Effector memory CD4-positive, alpha-beta T cell (primary cell): Measurements from ENCODE around the gene MRPL36.
"Not testable (repeated sequence)": the region's sequence is repeated elsewhere in the genome, so short reads cannot be mapped to it uniquely, and the experiment has no call there.

Source experiments
- DNase-seq, 3 donors: peaks; one replicate each; pipeline ENCODE4 v3.0.0-alpha.2; 2020
- H3K27ac ChIP-seq: 2 replicates; pipeline ENCODE4 v1.7.0; 2013; ENCODE audit warnings: mild to moderate bottlenecking, low read length, moderate library complexity; ENCODE audit not compliant: insufficient read depth, poor library complexity, severe bottlenecking
- H3K27me3 ChIP-seq: replicated peaks from 2 replicates; pipeline ENCODE4 v1.7.0; 2013; ENCODE audit warnings: mild to moderate bottlenecking, low read length; ENCODE audit not compliant: insufficient read depth, control insufficient read depth, poor library complexity, severe bottlenecking
- H3K36me3 ChIP-seq: 2 replicates; pipeline ENCODE4 v1.7.0; 2013; ENCODE audit warnings: mild to moderate bottlenecking, low read length, moderate library complexity; ENCODE audit not compliant: control insufficient read depth, insufficient read depth
- H3K4me1 ChIP-seq: 2 replicates; pipeline ENCODE4 v1.7.0; 2013; ENCODE audit warnings: low read length, mild to moderate bottlenecking; ENCODE audit not compliant: control insufficient read depth, insufficient read depth, poor library complexity, severe bottlenecking
- H3K4me3 ChIP-seq: 2 replicates; pipeline ENCODE4 v1.7.0; 2013; ENCODE audit warnings: low read length, low read depth, mild to moderate bottlenecking; ENCODE audit not compliant: insufficient read depth, poor library complexity, severe bottlenecking
- H3K9me3 ChIP-seq: 2 replicates; pipeline ENCODE4 v1.7.0; 2013; ENCODE audit warnings: mild to moderate bottlenecking, low read length, moderate library complexity; ENCODE audit not compliant: control insufficient read depth

The MRPL36 gene

DNA sequence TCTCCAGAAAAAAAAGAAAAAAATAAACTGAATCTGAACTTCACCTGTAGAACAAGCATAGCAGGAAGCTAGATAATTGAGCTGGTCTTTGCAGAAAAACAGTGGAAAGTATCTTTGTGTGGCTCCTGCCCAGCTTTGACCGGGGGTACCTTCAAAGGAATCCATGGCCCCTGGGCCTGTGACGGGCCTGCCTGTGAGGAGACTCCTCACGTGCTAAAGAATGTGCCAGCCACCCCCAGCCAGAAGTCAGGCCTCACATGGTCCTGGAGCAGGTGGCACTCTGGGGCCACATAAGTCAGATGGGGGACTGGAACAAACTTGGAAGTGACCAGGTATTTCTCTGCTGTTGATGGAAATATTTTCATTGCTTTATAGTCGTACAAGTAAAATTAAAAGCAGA, 5.7 kb upstream of the MRPL36 start:
- Histone ChIP-seq H3K4me1 (peaks cover 5% of the 10 kb centered on the region), H3K36me3 (peaks cover 72% of the 10 kb centered on the region), H3K4me3 (no peak overlapping the region), H3K9me3 (no peaks in the 10 kb centered on the region), H3K27me3 (no peaks in the 10 kb centered on the region), H3K27ac (no peak overlapping the region)
- no peak for DNase-seq

DNA sequence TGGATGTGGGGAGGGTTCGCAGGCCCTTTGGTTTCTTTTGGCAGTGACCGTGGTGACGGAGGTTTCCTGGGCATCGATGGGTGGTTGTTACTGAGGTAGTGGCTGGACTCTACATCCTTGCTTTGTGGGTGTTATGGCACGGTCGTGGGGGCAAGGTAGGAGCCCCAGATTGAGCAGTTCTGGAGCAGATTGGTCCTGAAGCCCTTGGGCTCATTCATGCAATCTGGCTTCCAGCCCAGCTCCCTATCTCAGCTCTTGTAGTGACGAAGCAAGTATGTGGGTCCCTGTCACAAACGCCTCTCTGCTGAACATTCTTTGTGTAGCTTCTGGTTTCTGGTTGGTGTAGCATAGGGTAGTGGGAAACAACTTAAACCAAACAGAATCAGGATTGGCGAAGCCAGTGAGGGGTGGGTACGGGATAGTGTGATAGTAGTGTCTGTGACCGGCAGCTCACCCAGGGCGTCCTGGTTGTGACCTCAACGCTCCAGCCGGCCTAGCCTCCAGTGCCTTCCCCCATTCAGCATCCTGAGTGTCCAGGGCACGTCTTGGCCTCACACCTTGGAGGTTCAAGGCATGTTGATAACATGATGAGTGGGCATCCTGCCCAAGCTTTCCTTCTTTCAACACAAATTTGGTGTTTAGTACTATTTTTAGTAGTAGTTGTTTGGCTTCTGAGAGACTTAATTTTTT, 4.5 kb upstream of the MRPL36 start:
- no peak overlapping the region for H3K27ac ChIP-seq
- DNase-seq, result no peak
- H3K4me3 ChIP-seq, result no peak overlapping the region
- H3K4me1 ChIP-seq, result peaks cover 5% of the 10 kb centered on the region
- no peaks in the 10 kb centered on the region for H3K9me3 ChIP-seq
- peaks cover 61% of the 10 kb centered on the region for H3K36me3 ChIP-seq
- H3K27me3 ChIP-seq, result no peaks in the 10 kb centered on the region

DNA sequence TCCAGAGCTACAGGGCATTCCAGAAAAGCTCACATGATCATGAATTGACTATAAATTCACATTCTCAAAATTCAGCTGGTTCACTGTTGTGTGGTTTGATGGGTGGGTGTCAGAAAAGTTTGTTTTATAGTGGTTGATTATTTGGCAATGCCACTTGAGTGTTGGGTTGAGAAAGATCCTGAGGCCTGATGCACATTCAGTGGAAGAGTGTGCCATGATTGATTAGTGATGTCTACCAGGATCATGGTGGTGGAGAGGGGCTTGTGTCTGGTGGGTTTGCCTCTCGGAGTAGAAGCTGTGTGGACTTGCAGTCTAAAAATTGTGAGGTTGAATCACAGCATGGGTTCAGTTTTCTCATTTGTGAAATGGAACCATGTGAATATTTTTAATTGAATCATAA, 3.6 kb upstream of the MRPL36 start:
- no peaks in the 10 kb centered on the region for H3K27me3 ChIP-seq
- peaks cover 54% of the 10 kb centered on the region for H3K36me3 ChIP-seq
- no peak overlapping the region for H3K27ac ChIP-seq
- H3K4me3 ChIP-seq, result no peak overlapping the region
- H3K9me3 ChIP-seq, result no peaks in the 10 kb centered on the region
- H3K4me1 ChIP-seq, result peaks cover 13% of the 10 kb centered on the region
- DNase-seq, result no peak

DNA sequence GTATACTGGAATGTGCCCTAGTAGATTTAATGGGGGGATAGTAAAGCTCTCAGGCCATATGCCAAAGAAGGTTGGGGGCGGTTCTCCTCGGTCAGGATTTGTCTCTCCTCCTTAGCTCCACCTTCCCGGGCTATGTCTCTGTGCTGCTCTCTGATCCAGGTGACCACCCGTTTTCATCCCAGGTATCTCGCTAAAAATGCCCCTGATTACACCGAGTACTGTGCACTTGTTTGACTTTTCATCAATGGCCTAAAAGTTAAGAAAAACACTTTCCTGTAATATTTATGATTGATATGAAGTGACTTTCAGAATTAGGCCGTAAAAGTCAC, 2.3 kb upstream of the MRPL36 start:
- Histone ChIP-seq H3K36me3 (peaks cover 51% of the 10 kb centered on the region), H3K4me1 (peaks cover 13% of the 10 kb centered on the region), H3K9me3 (no peaks in the 10 kb centered on the region)

DNA sequence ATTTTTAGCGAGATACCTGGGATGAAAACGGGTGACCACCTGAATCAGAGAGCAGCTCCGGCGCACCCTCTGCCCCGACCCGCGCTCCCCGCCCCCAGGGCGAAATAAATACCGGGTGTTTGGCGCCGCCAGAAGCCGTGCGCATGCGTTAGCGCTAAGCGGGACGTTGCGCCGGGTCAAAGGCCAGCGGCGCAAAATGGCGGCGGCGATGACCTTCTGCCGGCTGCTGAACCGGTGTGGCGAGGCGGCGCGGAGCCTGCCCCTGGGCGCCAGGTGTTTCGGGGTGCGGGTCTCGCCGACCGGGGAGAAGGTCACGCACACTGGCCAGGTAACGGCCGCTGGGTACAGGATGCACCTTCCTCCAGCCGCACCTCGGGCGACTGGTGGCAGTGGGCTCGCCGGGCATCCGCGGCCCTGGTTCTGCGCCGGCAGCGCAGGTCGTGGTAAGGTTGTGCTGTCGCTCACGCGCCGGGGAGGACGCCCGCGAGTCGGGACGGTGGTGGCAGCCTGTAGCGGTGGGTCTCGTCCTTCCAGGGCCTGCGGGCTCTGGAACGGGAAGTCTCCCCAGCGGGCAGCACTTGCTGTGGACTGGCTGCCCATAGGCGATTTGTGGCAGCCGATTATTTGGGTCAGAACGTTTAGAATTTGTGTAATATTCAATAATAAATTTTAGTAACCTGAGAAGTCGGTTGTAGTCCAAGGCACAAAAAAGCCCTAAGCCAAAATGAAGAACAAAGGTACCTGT, 1.8 kb upstream of the MRPL36 start, which contains the start of gene NDUFS6:
Gene NDUFS6, plus strand, starts transcription at position 186 of the 745 bp plus-strand sequence. Its CDS starts 11 bp downstream, at position 197.
- Histone ChIP-seq H3K27me3 (no peaks in the 10 kb centered on the region), H3K27ac (peak within 1 kb of the TSS; percentile 82), H3K36me3 (peaks cover 46% of the 10 kb centered on the region), H3K9me3 (no peaks in the 10 kb centered on the region), H3K4me3 (peak within 1 kb of the TSS; percentile 60), H3K4me1 (peaks cover 13% of the 10 kb centered on the region)
- peak; percentile 55 to 72 (median 71) for DNase-seq

More for the DNA sequence above, 2.3 kb upstream of the MRPL36 start:
- no peaks in the 10 kb centered on the region for H3K27me3 ChIP-seq
- H3K4me3 ChIP-seq, result peak overlapping the region; percentile 60
- no peak for DNase-seq
- H3K27ac ChIP-seq, result peak overlapping the region; percentile 82

DNA sequence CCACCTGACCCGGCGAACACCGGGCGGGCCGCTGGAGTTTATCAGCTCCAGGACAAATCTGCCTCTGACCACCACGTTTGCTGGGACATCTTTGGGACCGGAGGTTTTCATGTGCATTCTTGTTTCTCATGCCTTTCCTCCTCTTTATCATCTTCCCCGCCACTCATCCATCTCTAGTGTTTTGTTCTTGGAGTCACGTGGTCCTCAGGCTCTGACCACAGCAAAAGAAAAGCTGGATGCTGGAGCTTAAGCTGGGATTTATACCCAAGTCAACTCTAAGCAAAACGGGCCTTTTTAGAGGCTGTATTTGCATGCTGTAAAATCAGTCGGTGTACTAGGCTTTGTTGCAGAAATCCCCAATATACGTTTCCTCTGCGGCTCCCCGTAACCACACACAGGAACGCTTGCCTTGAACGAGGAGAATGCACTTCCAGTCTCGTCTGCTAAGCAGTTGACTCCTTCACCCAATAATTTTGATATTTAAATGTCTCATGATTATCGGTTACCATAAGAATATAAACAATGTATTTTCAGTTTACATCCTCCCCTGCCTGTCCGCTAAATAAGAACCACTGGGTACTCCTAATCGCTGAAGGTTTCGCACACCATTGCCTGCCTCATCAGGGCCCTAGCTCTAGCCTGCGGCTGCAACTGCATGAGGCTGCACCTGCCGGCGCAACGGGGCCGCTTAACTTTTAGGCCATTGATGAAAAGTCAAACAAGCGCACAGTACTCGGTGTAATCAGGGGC, 1.0 kb upstream of the MRPL36 start:
- Histone ChIP-seq H3K27me3 (no peaks in the 10 kb centered on the region), H3K4me3 (peak overlapping the region; percentile 60), H3K36me3 (peaks cover 39% of the 10 kb centered on the region), H3K9me3 (no peaks in the 10 kb centered on the region), H3K4me1 (peaks cover 13% of the 10 kb centered on the region), H3K27ac (peak overlapping the region; percentile 82)
- peak; percentile 34 to 54 (median 52) for DNase-seq

DNA sequence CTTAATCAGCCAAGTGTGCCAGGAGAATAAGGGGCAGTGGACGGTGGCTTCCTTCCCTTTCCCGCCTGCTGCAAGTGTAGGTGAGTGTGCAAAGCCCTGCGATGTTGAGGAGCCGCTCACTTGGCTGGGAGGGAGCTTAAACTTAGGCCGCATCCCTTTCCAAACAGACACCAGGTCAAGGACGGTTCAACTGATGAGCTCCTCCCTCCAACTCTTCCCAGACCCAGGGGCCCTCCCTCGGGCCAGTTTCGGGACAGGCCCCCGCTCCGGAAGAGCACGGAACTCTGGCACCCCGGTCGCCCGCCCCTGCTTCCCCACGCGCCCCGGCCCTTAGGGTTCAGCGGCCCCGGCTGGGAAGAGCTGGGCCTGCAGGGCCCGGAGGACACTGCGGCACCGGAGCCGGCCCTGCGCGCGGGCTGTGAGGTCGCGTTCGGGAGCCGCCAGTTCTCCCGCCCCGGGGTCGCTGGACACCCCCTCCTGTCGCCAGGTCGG, 481 bp downstream of the MRPL36 start:
- no peaks in the 10 kb centered on the region for H3K9me3 ChIP-seq
- DNase-seq, result peak in 1 of 3 donors; percentile 5
- H3K36me3 ChIP-seq, result peaks cover 24% of the 10 kb centered on the region
- H3K27me3 ChIP-seq, result no peaks in the 10 kb centered on the region
- H3K27ac ChIP-seq, result peak overlapping the region; percentile 82
- H3K4me1 ChIP-seq, result peaks cover 13% of the 10 kb centered on the region
- peak overlapping the region; percentile 60 for H3K4me3 ChIP-seq

DNA sequence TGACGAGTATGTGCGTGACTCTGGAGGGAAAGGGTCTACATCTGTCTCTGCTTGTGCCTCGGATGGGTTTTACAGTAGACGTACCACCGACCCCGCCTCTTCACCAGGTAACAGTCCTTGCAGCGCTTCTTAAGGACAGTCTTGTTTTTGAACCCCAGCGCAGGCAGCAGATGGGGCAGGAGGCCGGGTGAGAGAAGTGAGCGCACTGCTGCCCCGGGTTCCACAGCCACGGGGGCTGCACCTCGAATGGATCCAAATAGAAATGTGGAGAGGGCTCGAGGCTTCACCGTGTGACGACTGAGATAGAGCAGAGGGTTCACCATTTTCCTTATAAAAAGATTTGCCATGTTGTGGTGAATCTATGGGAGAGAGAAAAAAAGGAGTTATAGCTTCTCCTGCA, 1.0 kb downstream of the MRPL36 start:
- not testable (repeated sequence) for H3K27me3 ChIP-seq, DNase-seq, H3K9me3 ChIP-seq
- Histone ChIP-seq H3K27ac (peak overlapping the region; percentile 82), H3K4me3 (peak overlapping the region; percentile 60), H3K36me3 (peaks cover 18% of the 10 kb centered on the region), H3K4me1 (peaks cover 13% of the 10 kb centered on the region)

DNA sequence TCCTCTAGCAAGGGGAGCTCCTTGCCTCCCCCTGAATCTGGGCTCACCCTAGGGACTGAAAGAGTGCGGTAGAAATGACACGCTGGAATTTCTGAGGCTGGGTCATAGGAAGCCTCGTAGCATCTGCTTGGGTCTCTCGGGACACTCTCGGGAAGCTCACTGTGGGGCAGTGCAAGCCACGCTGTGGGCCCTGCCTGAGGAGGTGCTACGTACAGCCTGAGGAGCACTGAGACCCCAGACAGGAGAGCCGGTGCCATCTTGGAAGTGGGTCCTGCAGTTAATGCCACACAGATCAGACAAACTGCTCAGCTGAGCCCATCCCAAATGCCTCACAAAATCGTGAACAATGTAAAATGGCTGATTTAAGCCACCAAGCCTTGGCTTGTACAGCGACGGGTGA, 1.8 kb downstream of the MRPL36 start:
- no peak for DNase-seq
- H3K9me3 ChIP-seq, result no peaks in the 10 kb centered on the region
- H3K4me1 ChIP-seq, result peaks cover 20% of the 10 kb centered on the region
- H3K27ac ChIP-seq, result no peak overlapping the region
- H3K27me3 ChIP-seq, result no peaks in the 10 kb centered on the region
- H3K4me3 ChIP-seq, result no peak overlapping the region
- peaks cover 11% of the 10 kb centered on the region for H3K36me3 ChIP-seq
